ENCODE data around the gene DHX34. TPM values are rescaled to one million over a fixed set of nuclear protein-coding genes. Genes with fewer than 3 reads are reported as not detected.
"Not testable (repeated sequence)": the region's sequence is repeated elsewhere in the genome, so short reads cannot be mapped to it uniquely, and the experiment has no call there.

The DHX34 gene
- total RNA-seq, 1 donor from 2014 or later: 11.5 TPM

GRCh38 chr19:47340477-47341208 is 8.5 kb upstream of the DHX34 start:
- TF ChIP-seq CTCF (conservative IDR thresholded peaks at IDR 0.05; ENCODE audit: low read depth, low read length): no peak
- H3K4me3 ChIP-seq (ENCODE audit: low read depth, low read length): no peak overlapping the region

GRCh38 chr19:47341734-47342133 is 7.4 kb upstream of the DHX34 start:
- no peak for DNase-seq (ENCODE audit: low read depth)
- H3K4me3 ChIP-seq (ENCODE audit: low read depth, low read length): no peak overlapping the region
- no peak for TF ChIP-seq CTCF (conservative IDR thresholded peaks at IDR 0.05; ENCODE audit: low read depth, low read length)

More at GRCh38 chr19:47340477-47341208, 8.5 kb upstream of the DHX34 start:
- no peak for DNase-seq (ENCODE audit: low read depth)

- no peak overlapping the region for H3K4me3 ChIP-seq (ENCODE audit: low read depth, low read length)
- DNase-seq (ENCODE audit: low read depth): no peak
- no peak for TF ChIP-seq CTCF (conservative IDR thresholded peaks at IDR 0.05; ENCODE audit: low read depth, low read length)
These were observed 5.8 kb upstream of the DHX34 start for GRCh38 chr19:47343194-47343802.

- TF ChIP-seq CTCF (conservative IDR thresholded peaks at IDR 0.05; ENCODE audit: low read depth, low read length): no peak
- DNase-seq (ENCODE audit: low read depth): no peak
- H3K4me3 ChIP-seq (ENCODE audit: low read depth, low read length): no peak overlapping the region
These were observed 4.7 kb upstream of the DHX34 start for GRCh38 chr19:47344425-47344824.

DNA sequence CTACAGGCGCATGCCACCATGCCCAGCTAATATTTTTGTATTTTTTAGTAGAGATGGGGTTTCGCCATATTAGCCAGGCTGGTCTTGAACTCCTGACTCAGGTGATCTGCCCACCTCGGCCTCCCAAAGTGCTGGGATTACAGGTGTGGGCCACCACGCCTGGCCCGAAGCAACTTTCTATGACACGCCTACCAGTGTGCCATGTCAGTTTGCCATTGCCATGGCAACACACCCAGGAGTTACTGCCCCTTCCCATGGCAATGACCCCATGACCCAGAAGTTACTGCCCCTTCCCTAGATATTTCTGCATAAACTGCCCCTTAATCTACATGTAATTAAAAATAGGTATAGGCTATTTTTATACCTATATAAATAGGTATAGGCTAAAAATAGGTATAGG is 3.1 kb upstream of the DHX34 start:
- not testable (repeated sequence) for H3K4me3 ChIP-seq (ENCODE audit: low read depth, low read length)

DNA sequence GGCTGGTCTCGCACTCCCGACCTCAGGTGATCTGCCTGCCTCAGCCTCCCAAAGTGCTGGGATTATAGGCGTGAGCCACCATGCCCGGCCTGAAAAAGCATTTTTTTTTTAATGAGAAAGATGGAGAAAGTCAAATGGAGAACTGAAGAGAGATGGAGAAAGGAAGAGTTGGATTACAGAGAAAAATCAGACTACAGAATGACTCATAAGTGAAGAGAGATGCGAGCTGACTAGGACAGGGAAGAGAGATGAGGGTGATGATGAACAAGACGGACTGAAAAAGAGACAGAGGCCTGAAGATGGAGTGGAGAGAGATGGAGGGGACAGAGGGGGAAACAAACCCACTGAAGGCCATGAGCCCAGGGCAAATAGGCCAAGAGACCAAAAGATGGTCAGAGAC is 1.5 kb downstream of the DHX34 start:
- no peak for DNase-seq (ENCODE audit: low read depth)
- H3K4me3 ChIP-seq (ENCODE audit: low read depth, low read length): no peak overlapping the region
- no peak for TF ChIP-seq CTCF (conservative IDR thresholded peaks at IDR 0.05; ENCODE audit: low read depth, low read length)

More for the DNA sequence above, 3.1 kb upstream of the DHX34 start:
- DNase-seq (ENCODE audit: low read depth): not testable (repeated sequence)

GRCh38 chr19:47351548-47351947 is 2.4 kb downstream of the DHX34 start:
- no peak for TF ChIP-seq CTCF (conservative IDR thresholded peaks at IDR 0.05; ENCODE audit: low read depth, low read length)
- DNase-seq (ENCODE audit: low read depth): no peak
- H3K4me3 ChIP-seq (ENCODE audit: low read depth, low read length): no peak overlapping the region

Data from epithelial cell of proximal tubule (primary cell).